Stomach (tissue), 4 donors: ENCODE results near the gene TMPRSS11B.

Experiments used
- POLR2A ChIP-seq, 4 donors: fragments of 450-650 bp; IDR thresholded peaks; one replicate each; pipeline ENCODE4 v1.6.1; 2016; ENCODE audit warnings: antibody characterized with exemption in 4 of 4, control low read depth in 2 of 4, mild to moderate bottlenecking in 1 of 4, moderate library complexity in 1 of 4
- TF ChIP-seq, protein P1 (sequence below), 7 experiments: fragments of 450-650 bp in 4 of 7; fragments of 200-600 bp in 3 of 7; sonication (generic) in 3 of 7; IDR thresholded peaks; one replicate each; pipeline ENCODE4 v1.5.1; 2016 to 2019; ENCODE audit warnings: antibody characterized with exemption in 7 of 7, control low read depth in 2 of 7, mild to moderate bottlenecking in 1 of 7

DNA sequence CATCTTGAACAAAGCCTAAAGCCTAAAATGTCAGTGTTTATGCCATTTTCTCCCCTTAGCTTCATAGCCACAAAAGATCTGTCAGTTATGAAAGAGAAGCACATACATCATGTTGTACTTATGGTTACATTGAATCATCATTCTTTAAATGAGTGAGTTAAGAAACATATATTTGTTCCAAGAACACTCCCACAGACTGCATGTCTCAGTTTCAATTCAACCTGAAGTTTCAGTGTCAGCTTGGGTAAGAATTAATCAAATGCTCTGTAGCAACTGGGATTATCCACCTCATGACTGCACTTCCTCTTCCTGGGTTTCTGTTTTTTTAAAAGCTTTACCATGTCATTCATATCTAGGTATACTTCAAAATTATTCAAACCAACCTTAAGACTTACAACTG is 3.9 kb upstream of the TMPRSS11B start:
- no peak for TF ChIP-seq POLR2A (IDR thresholded peaks at IDR 0.05)
- TF ChIP-seq, protein P1, sequence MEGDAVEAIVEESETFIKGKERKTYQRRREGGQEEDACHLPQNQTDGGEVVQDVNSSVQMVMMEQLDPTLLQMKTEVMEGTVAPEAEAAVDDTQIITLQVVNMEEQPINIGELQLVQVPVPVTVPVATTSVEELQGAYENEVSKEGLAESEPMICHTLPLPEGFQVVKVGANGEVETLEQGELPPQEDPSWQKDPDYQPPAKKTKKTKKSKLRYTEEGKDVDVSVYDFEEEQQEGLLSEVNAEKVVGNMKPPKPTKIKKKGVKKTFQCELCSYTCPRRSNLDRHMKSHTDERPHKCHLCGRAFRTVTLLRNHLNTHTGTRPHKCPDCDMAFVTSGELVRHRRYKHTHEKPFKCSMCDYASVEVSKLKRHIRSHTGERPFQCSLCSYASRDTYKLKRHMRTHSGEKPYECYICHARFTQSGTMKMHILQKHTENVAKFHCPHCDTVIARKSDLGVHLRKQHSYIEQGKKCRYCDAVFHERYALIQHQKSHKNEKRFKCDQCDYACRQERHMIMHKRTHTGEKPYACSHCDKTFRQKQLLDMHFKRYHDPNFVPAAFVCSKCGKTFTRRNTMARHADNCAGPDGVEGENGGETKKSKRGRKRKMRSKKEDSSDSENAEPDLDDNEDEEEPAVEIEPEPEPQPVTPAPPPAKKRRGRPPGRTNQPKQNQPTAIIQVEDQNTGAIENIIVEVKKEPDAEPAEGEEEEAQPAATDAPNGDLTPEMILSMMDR (IDR thresholded peaks at IDR 0.05), result no peak
